GM19468 (cell line): ENCODE data around the gene SSTR1.

Source experiments
- ATAC-seq: cut with Tn5 transposase; IDR thresholded peaks from one replicate; pipeline ENCODE4 v1.9.1; 2021; ENCODE audit warnings: mild to moderate bottlenecking, moderate library complexity, moderate number of reproducible peaks; ENCODE audit not compliant: unreplicated experiment; ENCODE audit errors: extremely low read depth

SSTR1 gene

DNA sequence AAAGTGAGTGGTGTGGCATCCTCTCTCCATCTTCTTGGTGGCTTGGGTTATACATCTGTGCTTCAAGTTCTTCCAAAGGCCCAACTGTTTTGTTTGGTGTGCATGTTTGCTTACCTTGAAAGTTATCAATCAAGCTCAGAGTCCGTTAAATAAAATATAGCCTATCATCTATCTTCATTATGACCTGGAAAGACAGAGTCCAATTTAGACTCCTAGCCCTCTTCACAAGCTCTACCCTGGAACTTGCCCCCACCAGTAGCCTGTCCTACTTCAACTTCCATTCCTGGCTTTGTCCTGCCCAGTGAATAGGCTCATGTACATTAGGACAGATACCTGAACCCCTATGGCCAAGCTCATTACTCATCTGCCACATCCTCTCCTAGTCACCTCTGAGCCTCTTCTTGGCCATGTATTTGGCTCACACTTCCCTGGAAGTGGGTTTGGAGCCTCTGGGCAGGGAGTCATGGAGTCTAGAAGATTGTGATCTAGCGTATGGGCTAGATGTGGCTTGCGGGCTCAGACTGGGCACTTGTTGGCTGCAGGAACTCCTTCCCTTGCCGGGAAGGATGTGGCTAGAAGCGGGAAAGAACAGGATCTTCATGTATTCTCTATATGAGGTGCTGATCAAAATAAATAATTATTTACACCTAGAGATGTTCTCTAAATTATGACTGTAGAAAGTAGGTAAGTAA lies 6.4 kb upstream of the SSTR1 start:
- no peak for ATAC-seq

DNA sequence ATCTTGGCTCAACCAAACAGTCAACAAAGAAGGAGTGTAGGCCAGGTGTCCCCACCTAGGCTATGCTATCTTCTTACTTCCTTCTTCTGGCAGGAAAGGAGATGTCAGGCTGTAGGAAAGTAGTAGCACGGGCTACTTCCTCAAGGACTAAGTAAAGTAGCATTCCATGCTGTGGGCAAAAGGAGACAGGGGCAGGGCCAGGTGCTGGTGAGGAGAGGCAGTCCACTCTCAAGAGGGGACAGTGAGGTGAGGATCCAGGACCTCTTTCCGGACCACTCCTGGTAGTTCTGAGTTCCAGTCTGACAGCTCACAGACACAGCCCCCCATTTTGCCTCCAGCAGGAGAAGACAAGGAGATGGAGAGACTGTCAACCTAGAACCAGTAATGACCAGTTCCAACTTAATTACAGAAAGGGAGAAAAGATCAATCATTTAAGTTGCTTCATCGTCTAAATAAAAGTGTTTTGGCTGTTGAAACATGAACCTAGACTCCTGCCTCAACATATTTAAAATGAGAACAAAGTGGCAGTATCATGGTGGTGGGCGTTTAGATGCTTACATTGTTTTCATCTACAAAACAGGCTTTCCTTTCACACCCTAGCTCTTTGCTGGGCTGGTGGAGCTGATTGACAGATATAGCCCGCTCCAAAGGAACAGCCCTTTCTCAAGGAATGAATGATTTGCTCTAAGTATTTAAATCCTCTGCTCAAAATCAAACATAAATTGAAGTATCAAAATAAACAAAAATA lies 5.1 kb upstream of the SSTR1 start:
- no peak for ATAC-seq

DNA sequence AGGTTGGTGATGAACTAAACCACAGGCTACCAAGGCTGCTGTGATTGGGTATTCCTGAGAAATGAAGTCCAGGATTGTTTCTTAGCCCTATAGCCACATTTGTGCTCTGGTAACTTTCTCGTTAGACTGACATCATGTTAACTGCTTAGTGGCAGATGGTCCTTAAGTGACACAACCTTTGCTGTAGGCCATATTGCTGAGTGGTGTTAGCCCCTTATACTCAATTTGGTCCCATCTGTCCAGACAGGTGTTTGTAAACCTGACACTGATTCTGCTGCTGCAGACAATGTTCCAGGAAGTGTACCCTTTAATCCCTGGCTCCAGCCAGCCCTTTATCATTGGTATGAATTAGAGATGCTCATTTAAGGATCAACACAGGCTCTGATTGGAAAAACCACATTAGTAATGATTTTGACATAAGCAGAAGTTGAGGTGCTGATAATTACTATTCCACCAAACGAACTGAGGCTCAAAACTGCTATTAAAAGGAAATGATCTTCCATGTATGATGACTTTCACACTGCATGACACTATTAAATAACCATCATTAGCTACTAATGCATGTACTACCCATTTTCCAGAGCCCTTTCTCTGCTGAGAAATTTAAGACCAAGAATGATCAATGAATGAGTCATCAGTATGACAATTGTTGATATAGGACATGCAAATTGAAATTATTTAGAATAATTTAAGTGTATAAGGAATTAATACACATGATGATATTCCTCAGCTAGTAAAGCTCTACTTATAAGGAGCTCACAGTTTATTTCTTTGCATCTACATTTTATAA lies 3.6 kb upstream of the SSTR1 start:
- no peak for ATAC-seq

DNA sequence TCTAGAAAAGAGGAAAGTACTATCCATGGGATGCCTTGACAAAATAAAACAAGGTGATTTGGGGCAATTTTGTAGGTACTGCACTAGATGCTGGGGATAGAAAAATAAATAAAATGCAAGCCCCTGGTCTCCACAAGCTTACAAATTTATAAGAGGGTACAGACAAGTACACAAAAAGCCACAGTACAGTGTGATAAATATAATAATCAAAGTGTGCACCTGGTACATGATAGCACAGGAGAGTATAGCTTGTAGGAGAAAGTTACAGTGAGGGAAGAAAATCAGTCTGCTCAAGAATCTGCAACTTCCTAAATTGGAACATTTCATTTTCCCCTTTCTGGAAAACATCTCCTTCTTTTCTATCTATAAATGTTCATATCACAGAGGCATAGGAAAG lies 3.0 kb upstream of the SSTR1 start:
- no peak for ATAC-seq

DNA sequence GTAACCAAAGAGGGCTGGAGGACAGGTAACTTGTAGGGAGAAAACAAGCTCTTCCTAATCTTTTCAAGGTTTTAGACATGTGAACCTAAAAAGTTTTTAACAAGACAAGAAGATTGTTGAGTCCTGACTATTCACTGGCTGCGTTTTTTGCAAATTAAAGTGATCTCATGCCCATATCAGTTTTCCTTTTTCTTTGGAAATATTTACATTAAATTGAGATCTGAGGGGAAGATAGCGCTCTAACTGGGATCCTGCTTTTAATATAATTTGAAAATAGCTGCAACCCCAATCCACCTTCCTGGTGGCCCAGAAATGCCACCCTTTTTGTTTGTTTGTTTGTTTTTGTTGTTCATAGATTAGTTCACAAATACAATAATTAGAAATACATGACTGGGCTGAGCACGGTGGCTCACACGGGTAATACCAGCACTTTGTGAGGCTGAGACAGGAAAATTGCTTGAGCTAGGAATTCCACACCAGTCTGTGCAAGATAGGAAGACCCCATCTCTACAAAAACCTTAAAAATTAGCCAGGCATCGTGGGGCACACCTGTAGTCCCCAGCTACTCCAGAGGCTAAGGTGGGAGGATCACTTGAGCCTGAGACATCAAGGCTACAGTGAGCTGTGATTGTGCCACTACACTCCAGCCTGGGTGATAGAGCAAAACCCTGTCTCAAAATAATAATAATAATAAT lies 2.4 kb upstream of the SSTR1 start:
- ATAC-seq = no peak

DNA sequence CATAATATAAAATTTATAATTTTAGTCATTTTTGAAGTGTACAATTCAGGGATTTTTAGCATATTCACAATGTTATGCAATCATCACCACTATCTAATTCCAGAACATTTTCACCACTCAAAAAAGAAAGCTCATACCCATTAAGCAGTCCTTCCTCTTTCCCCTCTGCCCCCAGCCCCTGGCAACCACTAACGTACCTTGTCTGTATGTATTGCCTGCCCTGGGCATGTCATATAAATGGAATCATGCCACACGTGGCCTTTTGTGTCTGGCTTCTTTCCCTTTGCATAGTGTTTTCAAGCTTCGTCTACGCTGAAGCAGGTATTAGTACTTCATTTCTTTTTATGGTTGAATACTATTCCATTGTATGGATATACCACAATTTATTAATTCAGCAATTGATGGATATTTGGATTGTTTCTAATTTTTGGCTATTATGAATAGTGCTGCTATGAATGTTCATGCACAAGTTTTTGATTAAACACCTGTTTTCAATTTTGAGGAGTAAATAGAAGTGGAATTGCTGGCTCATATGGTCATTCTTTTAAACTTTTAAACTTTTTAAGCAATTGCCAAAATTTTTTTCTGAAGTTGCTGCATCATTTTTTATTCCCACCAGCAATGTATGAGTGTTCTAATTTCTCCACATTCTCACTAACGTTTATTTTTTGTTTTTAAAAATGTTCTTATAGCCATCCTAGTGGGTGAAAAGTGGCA lies 1.6 kb upstream of the SSTR1 start:
- no peak for ATAC-seq

DNA sequence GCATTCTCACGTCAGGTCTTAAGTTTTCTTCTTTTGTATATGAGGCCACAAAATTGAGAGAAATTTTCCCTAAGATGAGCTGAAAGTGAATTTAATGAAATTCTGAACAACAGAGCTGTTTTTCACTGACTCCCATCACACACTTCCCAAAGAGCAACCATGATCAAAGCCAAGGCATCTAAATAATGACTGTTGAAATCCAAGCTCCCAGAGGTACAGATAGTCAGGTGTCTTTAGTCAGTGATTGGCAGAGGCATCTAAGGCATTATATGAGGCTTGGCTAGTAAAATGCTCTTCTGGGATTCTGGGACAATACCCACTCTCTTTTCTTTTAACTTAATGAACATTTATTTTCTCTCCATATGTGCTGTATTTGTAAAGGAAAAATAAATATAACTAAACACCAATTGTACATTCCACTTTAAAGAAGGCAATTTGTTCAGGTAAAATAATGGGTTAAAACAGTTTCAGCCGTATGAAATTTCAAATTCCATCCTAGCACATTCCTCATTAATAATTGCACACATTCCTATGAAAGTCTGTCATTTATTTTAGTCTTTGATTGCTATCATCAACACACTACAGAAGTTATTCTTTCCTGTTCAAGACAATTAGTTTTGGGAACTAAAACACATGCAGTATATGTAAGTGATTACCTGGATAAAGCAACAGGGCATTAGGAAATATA lies 871 bp upstream of the SSTR1 start:
- ATAC-seq = no peak

DNA sequence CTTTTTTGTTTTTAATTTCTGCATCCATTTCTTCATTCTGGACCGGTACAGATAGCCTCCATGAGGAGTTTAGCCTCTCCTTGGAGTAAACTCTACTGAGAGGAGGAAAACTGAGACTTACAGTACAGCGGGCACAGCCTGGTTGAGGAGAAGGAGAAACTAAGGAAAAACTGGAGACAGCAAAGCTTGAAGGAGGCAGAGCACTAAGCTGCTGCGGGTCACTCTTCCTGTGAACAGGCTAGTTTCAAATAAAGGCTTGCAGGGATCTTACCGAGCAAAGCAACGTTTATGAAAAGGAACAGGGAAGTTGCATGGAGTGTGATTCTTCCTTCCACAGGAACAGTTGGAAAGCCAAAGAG lies 348 bp upstream of the SSTR1 start:
- no peak for ATAC-seq

DNA sequence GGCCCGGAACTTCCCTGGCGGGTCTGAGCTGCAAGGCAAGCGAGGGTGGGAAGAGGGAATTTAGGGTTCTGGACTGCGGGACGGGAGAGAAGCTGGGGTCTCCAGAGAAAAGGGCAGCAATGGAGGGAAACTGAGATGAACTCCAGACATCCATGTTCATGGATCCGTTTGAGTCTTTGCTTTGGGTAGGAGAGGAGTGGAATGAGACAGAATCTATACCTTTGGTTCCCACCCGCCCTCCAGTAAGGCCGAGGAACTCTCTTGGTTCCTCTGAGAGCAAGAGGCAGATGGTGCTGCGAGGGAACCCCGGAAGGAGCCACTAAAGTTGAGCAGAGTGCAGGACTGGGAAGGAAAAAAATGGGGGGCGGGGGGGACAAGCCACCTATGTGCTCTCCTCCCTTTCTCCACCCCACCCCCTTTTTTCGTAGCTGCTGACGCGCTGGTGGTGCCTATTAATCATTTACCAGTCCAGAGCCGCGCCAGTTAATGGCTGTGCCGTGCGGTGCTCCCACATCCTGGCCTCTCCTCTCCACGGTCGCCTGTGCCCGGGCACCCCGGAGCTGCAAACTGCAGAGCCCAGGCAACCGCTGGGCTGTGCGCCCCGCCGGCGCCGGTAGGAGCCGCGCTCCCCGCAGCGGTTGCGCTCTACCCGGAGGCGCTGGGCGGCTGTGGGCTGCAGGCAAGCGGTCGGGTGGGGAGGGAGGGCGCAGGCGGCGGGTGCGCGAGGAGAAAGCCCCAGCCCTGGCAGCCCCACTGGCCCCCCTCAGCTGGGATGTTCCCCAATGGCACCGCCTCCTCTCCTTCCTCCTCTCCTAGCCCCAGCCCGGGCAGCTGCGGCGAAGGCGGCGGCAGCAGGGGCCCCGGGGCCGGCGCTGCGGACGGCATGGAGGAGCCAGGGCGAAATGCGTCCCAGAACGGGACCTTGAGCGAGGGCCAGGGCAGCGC lies 1.2 kb downstream of the SSTR1 start:
- no peak for ATAC-seq

DNA sequence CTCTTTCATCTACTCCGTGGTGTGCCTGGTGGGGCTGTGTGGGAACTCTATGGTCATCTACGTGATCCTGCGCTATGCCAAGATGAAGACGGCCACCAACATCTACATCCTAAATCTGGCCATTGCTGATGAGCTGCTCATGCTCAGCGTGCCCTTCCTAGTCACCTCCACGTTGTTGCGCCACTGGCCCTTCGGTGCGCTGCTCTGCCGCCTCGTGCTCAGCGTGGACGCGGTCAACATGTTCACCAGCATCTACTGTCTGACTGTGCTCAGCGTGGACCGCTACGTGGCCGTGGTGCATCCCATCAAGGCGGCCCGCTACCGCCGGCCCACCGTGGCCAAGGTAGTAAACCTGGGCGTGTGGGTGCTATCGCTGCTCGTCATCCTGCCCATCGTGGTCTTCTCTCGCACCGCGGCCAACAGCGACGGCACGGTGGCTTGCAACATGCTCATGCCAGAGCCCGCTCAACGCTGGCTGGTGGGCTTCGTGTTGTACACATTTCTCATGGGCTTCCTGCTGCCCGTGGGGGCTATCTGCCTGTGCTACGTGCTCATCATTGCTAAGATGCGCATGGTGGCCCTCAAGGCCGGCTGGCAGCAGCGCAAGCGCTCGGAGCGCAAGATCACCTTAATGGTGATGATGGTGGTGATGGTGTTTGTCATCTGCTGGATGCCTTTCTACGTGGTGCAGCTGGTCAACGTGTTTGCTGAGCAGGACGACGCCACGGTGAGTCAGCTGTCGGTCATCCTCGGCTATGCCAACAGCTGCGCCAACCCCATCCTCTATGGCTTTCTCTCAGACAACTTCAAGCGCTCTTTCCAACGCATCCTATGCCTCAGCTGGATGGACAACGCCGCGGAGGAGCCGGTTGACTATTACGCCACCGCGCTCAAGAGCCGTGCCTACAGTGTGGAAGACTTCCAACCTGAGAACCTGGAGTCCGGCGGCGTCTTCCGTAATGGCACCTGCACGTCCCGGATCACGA lies 2.2 kb downstream of the SSTR1 start:
- ATAC-seq = no peak

DNA sequence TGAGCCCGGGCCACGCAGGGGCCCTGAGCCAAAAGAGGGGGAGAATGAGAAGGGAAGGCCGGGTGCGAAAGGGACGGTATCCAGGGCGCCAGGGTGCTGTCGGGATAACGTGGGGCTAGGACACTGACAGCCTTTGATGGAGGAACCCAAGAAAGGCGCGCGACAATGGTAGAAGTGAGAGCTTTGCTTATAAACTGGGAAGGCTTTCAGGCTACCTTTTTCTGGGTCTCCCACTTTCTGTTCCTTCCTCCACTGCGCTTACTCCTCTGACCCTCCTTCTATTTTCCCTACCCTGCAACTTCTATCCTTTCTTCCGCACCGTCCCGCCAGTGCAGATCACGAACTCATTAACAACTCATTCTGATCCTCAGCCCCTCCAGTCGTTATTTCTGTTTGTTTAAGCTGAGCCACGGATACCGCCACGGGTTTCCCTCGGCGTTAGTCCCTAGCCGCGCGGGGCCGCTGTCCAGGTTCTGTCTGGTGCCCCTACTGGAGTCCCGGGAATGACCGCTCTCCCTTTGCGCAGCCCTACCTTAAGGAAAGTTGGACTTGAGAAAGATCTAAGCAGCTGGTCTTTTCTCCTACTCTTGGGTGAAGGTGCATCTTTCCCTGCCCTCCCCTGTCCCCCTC lies 3.0 kb downstream of the SSTR1 start:
- ATAC-seq = no peak

DNA sequence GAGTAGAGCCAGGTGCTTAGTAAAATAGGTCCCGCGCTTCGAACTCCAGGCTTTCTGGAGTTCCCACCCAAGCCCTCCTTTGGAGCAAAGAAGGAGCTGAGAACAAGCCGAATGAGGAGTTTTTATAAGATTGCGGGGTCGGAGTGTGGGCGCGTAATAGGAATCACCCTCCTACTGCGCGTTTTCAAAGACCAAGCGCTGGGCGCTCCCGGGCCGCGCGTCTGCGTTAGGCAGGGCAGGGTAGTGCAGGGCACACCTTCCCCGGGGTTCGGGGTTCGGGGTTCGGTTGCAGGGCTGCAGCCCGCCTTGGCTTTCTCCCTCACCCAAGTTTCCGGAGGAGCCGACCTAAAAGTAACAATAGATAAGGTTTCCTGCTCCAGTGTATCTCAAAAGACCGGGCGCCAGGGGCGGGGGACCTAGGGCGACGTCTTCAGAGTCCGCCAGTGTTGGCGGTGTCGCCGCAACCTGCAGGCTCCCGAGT lies 3.6 kb downstream of the SSTR1 start:
- ATAC-seq = no peak

DNA sequence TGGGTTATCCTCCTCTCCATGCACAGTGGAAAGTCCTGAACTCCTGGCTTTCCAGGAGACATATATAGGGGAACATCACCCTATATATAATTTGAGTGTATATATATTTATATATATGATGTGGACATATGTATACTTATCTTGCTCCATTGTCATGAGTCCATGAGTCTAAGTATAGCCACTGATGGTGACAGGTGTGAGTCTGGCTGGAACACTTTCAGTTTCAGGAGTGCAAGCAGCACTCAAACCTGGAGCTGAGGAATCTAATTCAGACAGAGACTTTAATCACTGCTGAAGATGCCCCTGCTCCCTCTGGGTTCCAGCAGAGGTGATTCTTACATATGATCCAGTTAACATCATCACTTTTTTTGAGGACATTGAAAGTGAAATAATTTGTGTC lies 4.4 kb downstream of the SSTR1 start:
- no peak for ATAC-seq

DNA sequence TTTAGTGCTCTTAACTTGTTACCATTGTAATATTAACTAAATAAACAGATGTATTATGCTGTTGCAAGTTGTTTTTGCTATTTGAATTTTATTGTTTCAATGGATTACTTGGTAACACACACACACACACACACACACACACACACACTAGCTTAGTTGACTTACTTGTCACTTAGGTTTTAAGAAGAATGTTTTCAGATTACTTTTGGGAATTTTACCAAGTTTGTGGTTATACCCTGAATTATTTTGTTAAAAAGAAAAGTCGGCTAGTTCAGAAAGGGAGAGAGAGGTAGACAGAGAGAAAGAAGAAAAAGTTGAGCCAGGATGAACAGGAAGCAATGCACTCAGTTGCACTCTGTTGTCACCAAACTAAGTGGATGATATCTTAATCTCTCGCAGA lies 5.3 kb downstream of the SSTR1 start:
- ATAC-seq = no peak

DNA sequence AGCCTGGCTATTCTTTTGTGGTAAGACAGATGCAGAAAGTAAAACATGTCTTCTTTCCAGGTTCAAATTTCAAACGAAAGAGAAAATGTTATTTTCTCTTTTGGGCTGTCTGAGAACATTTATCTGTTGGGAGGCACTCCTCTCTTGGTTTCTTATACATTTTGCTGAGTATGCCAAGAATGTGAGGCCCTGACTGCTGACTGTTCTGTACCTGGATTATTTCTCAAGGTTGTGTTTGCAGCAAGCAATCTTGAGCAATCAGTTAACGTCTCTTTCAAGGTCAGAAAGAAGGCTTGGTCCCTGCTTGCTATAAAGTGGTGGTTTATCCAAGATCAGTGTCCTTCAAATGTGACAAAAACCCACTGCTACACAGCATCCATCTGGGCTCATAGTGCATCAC lies 9.8 kb downstream of the SSTR1 start:
- ATAC-seq = no peak

DNA sequence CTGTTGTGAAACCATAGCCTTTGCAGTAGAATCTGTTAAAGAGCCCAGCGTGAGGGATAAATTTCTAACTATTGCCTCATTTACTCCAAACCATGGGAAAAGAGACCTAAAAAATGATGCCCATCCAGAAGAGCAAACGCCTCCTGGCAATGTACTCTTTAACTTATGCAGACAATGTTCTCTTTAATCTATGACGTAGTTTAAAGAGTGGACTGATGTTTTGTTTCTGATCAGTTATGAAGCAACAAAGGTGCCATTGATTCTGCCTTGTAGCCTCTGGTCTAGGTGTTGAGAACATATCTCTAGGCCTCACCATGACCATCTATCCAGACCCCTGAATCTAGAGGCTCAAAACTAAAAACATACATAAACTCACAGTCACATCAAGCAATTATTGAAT lies 13.4 kb downstream of the SSTR1 start:
- no peak for ATAC-seq

DNA sequence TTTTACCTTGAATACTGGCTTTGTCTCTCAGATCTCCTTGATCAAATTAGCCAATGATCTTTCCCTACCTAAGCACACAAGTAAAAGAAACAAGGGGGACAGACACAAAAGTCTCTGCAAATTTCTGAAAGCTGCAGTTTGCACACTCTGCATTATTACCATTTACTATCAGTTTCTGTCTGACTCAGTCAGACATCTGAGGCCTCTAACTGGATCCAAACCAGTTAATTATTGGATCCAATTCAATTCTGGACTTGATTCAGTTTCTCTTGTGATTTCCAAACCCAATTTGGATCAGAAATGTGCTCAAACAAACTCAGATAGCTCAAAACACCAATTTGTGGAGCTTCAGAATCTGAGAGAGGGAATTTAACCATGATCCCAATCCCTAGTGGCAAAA lies 16.6 kb downstream of the SSTR1 start:
- no peak for ATAC-seq
